ENCODE measurements around the gene SF3B6.
"Not testable (repeated sequence)": the region's sequence is repeated elsewhere in the genome, so short reads cannot be mapped to it uniquely, and the experiment has no call there.

Gene SF3B6

GRCh38 chr2:24046930-24047702 lies 29.0 kb downstream of the SF3B6 start, which contains the start of gene WDCP:
WDCP (minus strand) TSS chr2:24047391; CDS start chr2:24039494, 7,897 bp downstream.
- in situ Hi-C loops (cut with HindIII; ENCODE audit: low sequenced_read_pairs), result no loop called here
- peak; percentile 99 for DNase-seq (ENCODE audit: low read depth, low spot score)
- H3K4me3 ChIP-seq (ENCODE audit: low read depth, low read length), result peak within 1 kb of the TSS; percentile 95
- no peak for TF ChIP-seq CTCF (IDR thresholded peaks at IDR 0.05; ENCODE audit: low read depth, low read length)

- peak overlapping the region; percentile 95 for H3K4me3 ChIP-seq (ENCODE audit: low read depth, low read length)
- no peak for TF ChIP-seq CTCF (IDR thresholded peaks at IDR 0.05; ENCODE audit: low read depth, low read length)
- in situ Hi-C loops (cut with HindIII; ENCODE audit: low sequenced_read_pairs), result no loop called here
- no peak for DNase-seq (ENCODE audit: low read depth, low spot score)
Observed at GRCh38 chr2:24046599-24046929, 29.6 kb downstream of the SF3B6 start.

GRCh38 chr2:24045511-24046508 lies 30.3 kb downstream of the SF3B6 start:
- no peak for DNase-seq (ENCODE audit: low read depth, low spot score)
- peak overlapping the region; percentile 95 for H3K4me3 ChIP-seq (ENCODE audit: low read depth, low read length)
- in situ Hi-C loops (cut with HindIII; ENCODE audit: low sequenced_read_pairs), result no loop called here
- no peak for TF ChIP-seq CTCF (IDR thresholded peaks at IDR 0.05; ENCODE audit: low read depth, low read length)

- DNase-seq (ENCODE audit: low read depth, low spot score); in situ Hi-C loops (cut with HindIII; ENCODE audit: low sequenced_read_pairs); H3K4me3 ChIP-seq (ENCODE audit: low read depth, low read length): not testable (repeated sequence)
Observed at GRCh38 chr2:24043133-24043532, 33.0 kb downstream of the SF3B6 start.

GRCh38 chr2:24040511-24040910 lies 35.6 kb downstream of the SF3B6 start:
- in situ Hi-C loops (cut with HindIII; ENCODE audit: low sequenced_read_pairs), result no loop called here
- DNase-seq (ENCODE audit: low read depth, low spot score), result no peak
- TF ChIP-seq CTCF (IDR thresholded peaks at IDR 0.05; ENCODE audit: low read depth, low read length), result no peak
- no peak overlapping the region for H3K4me3 ChIP-seq (ENCODE audit: low read depth, low read length)

- no peak for DNase-seq (ENCODE audit: low read depth, low spot score)
- no peak overlapping the region for H3K4me3 ChIP-seq (ENCODE audit: low read depth, low read length)
- in situ Hi-C loops (cut with HindIII; ENCODE audit: low sequenced_read_pairs), result no loop called here
- TF ChIP-seq CTCF (IDR thresholded peaks at IDR 0.05; ENCODE audit: low read depth, low read length), result no peak
Observed at GRCh38 chr2:24038786-24039499, 37.2 kb downstream of the SF3B6 start.

All from astrocyte of the spinal cord (primary cell).